GM19455 (cell line): ENCODE data around the gene OR5B12.
"Not testable (repeated sequence)": the region's sequence is repeated elsewhere in the genome, so short reads cannot be mapped to it uniquely, and the experiment has no call there.

Experiments used
- ATAC-seq: cut with Tn5 transposase; IDR thresholded peaks from one replicate; pipeline ENCODE4 v1.9.1; 2021; ENCODE audit not compliant: unreplicated experiment

The OR5B12 gene

GRCh38 chr11:58442136-58442535, at the start of gene OR5B12:
OR5B12 (minus strand) TSS chr11:58442236; CDS start chr11:58440151, 2,085 bp downstream.
- ATAC-seq: no peak

DNA sequence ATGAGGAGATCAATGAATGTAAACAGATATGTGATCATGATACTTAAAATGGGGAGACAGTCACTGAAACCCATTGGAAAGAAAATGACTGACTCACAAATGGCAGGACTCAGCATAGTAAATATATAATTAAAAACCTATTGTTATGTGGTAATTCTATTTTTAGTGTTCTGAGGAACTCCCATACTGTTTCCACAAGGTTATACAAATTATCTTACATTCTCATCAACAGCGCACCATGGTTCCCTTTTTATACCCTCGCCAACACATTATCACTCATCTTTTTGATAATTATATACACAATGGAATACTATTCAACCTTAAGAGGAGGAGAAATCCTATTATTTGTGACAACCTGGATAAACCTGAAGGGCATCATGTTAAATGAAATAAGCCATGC, 48.8 kb upstream of the OR5B12 start:
- no peak for ATAC-seq

DNA sequence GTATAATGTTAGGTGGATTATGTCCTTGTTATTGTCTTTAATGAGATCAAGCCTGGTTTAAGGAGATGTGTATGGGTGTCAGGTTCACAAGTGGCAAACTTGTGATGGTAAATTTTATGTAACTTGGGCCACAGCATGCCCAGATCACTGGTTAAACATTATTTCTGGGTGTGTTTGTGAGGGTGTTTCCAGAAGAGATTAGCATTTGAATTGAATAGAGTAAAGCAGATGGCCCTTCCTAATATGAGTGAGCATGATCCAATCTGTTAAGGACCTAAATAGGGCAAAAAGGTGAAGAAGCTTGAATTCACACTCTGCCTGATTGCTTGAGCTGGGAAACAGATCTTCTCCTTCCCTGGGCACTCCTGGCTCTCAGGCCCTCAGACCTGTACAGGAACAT, 45.1 kb upstream of the OR5B12 start:
- ATAC-seq: no peak

DNA sequence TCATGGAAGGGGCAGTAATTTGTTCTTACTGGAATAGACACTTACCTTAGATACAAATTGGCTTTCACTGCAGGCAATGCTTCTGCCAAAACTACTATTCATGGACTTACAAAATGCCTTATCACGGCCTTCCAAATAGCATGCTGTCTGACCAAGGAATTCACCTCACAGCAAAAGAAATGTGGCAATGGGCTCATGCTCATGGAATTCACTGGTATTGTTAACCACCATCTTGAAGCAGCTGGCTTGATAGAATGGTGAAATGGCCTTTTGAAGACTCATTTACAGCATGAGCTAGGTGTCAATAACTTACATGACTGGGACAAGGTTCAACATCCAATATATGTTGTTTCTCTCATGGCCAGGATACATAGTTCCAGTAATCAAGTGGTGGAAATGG, 43.9 kb upstream of the OR5B12 start:
- no peak for ATAC-seq

DNA sequence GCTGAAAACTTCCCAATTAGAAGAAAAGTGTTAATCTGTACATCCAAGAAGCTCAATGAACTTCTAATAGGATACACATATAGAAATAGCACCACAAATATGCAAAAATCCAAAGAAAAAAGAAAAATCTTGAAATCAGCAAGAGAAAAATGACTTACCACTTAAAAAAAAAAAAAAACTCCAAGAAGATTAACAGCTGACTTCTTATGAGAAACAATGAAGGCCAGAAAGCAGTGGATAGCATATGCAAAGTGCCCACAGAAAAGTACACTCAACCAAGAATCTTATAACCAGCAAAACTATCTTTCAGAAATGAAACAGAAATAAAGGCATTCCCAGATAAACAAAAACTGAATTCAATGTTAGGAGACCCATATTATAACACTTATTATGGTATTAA, 29.9 kb upstream of the OR5B12 start:
- no peak for ATAC-seq

- no peak for ATAC-seq
Measured at GRCh38 chr11:58466293-58466692, 24.3 kb upstream of the OR5B12 start.

- ATAC-seq: no peak
Measured at GRCh38 chr11:58465690-58466089, 23.7 kb upstream of the OR5B12 start.

GRCh38 chr11:58451585-58451984, 9.5 kb upstream of the OR5B12 start:
- ATAC-seq: no peak

DNA sequence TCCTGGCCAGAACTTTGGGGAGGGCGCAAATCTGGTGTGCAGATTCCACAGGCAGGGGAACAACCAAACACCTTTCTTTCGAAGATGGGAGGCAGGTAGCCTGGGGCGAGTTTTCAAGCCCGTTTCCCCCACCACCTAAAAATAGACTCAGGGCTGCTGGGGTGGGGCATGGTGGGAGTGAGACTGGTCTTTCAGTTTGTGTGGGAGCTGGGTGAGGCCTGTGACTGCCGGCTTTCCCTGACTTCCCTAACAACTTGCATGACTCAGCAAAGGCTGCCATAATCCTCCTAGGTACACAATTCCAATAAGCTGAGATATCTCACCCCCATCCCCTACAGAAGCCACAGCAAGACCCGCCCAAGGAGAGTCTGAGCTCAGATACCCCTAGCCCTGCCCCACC, 4.3 kb upstream of the OR5B12 start:
- no peak for ATAC-seq

- no peak for ATAC-seq
Measured at GRCh38 chr11:58444300-58444699, 2.3 kb upstream of the OR5B12 start.

GRCh38 chr11:58438486-58438885, 3.5 kb downstream of the OR5B12 start:
- ATAC-seq: no peak

- no peak for ATAC-seq
Measured at GRCh38 chr11:58434217-58434616, 7.8 kb downstream of the OR5B12 start.

DNA sequence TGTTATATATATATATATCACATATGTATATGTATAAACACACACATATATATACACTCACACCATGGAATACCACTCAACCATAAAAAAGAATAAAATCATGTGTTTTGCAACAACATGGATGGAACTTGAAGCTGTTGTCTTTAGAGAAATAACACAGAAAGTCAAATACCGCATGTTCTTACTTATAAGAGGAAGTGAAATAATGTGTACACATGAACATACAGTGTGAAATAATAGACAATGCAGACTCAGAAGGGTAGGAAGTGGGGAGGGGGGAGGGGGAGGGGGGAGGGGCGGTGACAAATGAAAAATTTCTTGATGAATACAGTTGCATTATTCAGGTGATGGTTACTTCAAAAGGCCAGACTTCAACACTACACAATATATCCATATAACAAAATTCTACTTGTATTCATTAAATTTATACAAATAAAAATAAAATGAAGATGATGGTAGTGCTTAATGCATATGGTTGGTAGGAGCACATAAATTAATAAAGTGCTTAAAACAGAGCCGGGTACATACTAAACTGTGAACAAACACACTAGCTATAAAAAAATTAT, 8.3 kb downstream of the OR5B12 start:
- ATAC-seq: no peak

GRCh38 chr11:58429273-58429672, 12.8 kb downstream of the OR5B12 start:
- ATAC-seq: no peak

- ATAC-seq: no peak
Measured at GRCh38 chr11:58428021-58428420, 14.0 kb downstream of the OR5B12 start, which contains the start of gene OR5B2. OR5B2 (minus strand) TSS chr11:58428121; CDS start chr11:58423261, 4,860 bp downstream.

- ATAC-seq: no peak
Measured at GRCh38 chr11:58406774-58407173, 35.3 kb downstream of the OR5B12 start, which contains the start of gene OR5B3. OR5B3 (minus strand) TSS chr11:58406874; CDS start chr11:58403409, 3,465 bp downstream.

GRCh38 chr11:58399622-58400021, 42.4 kb downstream of the OR5B12 start:
- not testable (repeated sequence) for ATAC-seq

DNA sequence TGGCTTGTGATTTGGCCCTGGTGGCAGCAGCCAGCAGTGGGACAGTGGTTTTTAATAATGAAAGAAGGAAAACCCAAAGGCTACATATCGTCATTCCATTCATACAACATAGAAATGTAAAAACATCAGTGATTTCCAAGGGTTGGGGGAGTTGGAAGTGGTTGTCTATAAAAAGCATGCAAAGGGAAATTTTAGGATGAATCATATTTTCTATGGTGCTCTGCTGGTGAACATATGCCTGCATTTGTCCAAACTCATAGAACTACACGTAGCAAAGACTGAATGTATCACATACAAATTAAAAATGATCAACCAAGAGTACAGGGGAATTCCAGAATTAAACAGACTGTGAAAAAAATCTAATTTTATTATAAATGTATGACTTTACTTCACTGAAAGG, 46.5 kb downstream of the OR5B12 start:
- no peak for ATAC-seq

DNA sequence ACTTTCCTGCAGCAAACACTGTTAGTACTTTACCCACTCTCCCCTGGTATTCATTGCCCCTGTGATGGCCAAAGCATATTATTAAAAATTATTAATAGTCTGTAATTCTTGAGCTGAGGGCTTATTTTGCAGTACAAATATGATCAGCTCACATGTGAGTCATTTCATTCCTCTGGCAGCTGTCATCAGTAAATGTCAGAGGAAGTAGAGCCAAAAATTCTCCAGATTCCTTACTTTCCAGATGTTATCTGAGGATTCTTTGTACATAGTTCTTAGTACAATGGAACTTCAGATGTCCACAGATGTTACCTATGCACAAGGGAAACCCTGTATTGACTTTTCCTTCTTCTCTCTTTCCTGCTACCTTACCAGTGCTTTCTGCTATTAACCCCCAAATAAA, 47.8 kb downstream of the OR5B12 start:
- no peak for ATAC-seq

DNA sequence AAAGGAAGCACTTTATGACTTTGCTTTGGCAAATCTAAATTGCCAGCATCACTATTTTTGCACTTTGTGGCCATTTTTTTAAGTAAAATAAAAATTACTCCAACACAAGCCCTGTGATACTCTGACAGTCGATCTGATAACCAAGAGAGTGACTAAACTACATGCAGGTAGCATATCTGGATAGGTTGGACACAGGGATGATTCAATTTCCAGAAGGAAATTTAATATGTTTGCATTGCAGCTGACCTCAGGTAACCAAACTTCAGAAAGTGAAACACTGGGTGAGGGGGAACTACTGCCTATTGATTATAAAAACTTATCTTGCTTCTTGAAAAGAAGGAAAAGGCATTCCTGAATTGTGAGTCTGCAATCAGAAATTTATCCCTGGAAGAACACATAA, 49.3 kb downstream of the OR5B12 start:
- ATAC-seq: no peak

GRCh38 chr11:58391879-58392278, 50.2 kb downstream of the OR5B12 start:
- no peak for ATAC-seq

GRCh38 chr11:58390551-58391063, 51.4 kb downstream of the OR5B12 start:
- no peak for ATAC-seq
